ENCODE measurements around the gene HMX2.

The HMX2 gene

GRCh38 chr10:123180101-123181090 lies 32.5 kb downstream of the HMX2 start:
- no peak for DNase-seq (ENCODE audit: low read depth in 3 of 3, low spot score in 1 of 3)

- no peak for DNase-seq (ENCODE audit: low read depth in 3 of 3, low spot score in 1 of 3)
Measured at GRCh38 chr10:123183724-123184123, 35.8 kb downstream of the HMX2 start.

GRCh38 chr10:123187781-123188180 lies 39.8 kb downstream of the HMX2 start:
- no peak for DNase-seq (ENCODE audit: low read depth in 3 of 3, low spot score in 1 of 3)

GRCh38 chr10:123191886-123192285 lies 44.0 kb downstream of the HMX2 start:
- DNase-seq (ENCODE audit: low read depth in 3 of 3, low spot score in 1 of 3), result no peak

- DNase-seq (ENCODE audit: low read depth in 3 of 3, low spot score in 1 of 3), result no peak
Measured at GRCh38 chr10:123194056-123194455, 46.1 kb downstream of the HMX2 start.

Data from stimulated activated CD4-positive, alpha-beta T cell treated with anti-CD3 and anti-CD28 coated beads, TNF-alpha, amount 100 ng/mL, for 1 hour (primary cell).